GM10266 (cell line): ENCODE data around the gene PLD5.

ENCODE experiments used
- DNase-seq: peaks from one replicate; pipeline ENCODE4 v3.0.0; 2012; ENCODE audit errors: extremely low spot score
- CTCF ChIP-seq: IDR thresholded peaks from 2 replicates; pipeline ENCODE4 v1.5.1; 2012; ENCODE audit warnings: mild to moderate bottlenecking, low read depth; ENCODE audit not compliant: control insufficient read depth, insufficient read depth; ENCODE audit errors: missing control alignments

The PLD5 gene

GRCh38 chr1:242546849-242547729, 22.6 kb upstream of the PLD5 start:
- no peak for DNase-seq
- no peak for TF ChIP-seq CTCF

DNA sequence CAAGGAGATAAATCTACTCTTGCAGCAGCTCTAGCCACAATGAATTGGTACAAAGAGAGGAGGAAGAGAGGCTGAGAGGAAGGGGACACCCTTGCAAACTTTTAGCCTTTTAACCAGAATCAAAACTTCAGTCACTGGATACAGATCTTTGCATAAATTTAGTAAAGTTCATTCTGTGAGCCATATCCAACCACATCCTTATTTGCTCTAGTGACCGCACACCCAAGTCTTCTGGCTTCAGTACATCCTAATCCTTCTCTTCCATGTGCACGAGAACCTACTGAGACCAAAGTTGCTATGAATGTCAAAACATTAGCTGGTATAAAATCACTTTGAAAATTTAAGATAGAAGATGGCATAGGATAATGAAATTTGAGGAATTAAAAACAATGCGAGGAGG, 21.9 kb upstream of the PLD5 start:
- TF ChIP-seq CTCF = no peak
- DNase-seq = no peak

GRCh38 chr1:242544071-242544470, 19.6 kb upstream of the PLD5 start:
- no peak for DNase-seq

DNA sequence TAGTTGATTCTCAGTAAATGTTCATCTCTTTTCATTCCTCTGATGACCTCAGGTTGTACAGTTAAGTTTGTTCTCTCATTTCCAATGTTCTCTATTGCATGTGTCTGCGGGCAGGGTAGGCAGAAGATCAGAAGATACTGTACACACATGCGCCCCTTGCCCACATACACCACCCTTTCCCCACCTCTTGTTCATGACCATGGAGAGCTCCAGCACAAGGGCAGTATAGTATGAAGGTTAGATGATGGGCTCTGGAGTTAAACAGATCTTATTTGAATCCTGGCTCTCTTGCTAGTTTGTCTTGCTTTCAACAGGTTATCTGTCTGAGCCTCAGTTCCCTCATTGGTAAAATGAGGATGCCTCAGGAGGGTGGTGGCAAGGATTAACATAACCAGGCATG, 17.8 kb upstream of the PLD5 start:
- TF ChIP-seq CTCF = no peak
- no peak for DNase-seq

More at GRCh38 chr1:242544071-242544470, 19.6 kb upstream of the PLD5 start:
- no peak for TF ChIP-seq CTCF

GRCh38 chr1:242535986-242536385, 11.5 kb upstream of the PLD5 start:
- no peak for TF ChIP-seq CTCF
- DNase-seq = no peak

DNA sequence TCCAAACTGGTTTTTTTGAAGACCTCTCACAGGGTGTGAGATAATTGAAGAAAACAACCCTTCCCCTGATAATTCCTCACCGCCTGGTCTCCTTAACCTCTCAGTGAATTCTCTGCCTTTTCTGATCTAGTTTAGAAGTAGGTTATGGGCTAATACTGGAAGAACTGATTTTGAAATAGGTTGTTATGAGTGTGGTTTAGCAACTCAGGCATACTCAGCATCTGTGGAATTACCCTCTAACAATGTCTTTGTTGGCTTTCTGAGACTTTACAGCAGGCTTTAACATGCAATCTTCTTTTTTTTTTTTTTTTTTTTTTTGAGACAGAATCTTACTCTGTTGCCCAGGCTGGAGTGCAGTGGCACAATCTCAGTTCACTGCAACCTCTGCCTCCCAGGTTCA, 10.3 kb upstream of the PLD5 start:
- DNase-seq = no peak
- TF ChIP-seq CTCF = no peak

GRCh38 chr1:242530761-242531160, 6.3 kb upstream of the PLD5 start:
- TF ChIP-seq CTCF = no peak

More at GRCh38 chr1:242530761-242531160, 6.3 kb upstream of the PLD5 start:
- no peak for DNase-seq
